H4 (cell line): ENCODE measurements around the gene NEDD4. TPM values are rescaled to one million over a fixed set of nuclear protein-coding genes. Genes with fewer than 3 reads are reported as not detected.
A peak's percentile ranks its signal among the peaks of the same experiment; 100 is the strongest.
"Not testable (repeated sequence)": the region's sequence is repeated elsewhere in the genome, so short reads cannot be mapped to it uniquely, and the experiment has no call there.

Experiments
- DNase-seq: peaks from one replicate; pipeline ENCODE4 v3.0.0-alpha.2; 2015; ENCODE audit warnings: low spot score
- total RNA-seq: library from RNA; depleted of rRNA; stranded (reverse); fragments of >200 nt; shearing (Covaris generic); gene quantifications from 2 replicates; pipeline ENCODE4 v1.2.3, GENCODE V29; 2014

The NEDD4 gene
- total RNA-seq, 1 experiment from 2014 or later = 35.6 TPM

GRCh38 chr15:55897560-55898336, 95.7 kb downstream of the NEDD4 start:
- peak; percentile 79 for DNase-seq

GRCh38 chr15:55894399-55894965, 98.9 kb downstream of the NEDD4 start:
- no peak for DNase-seq

- DNase-seq = no peak
These were observed 99.6 kb downstream of the NEDD4 start for GRCh38 chr15:55893852-55894251.

- no peak for DNase-seq
These were observed 102.2 kb downstream of the NEDD4 start for GRCh38 chr15:55891196-55891595.

GRCh38 chr15:55884223-55884622, 109.2 kb downstream of the NEDD4 start:
- no peak for DNase-seq

GRCh38 chr15:55879181-55879580, 114.2 kb downstream of the NEDD4 start:
- no peak for DNase-seq

GRCh38 chr15:55873024-55873720, 120.2 kb downstream of the NEDD4 start:
- no peak for DNase-seq

- no peak for DNase-seq
These were observed 120.9 kb downstream of the NEDD4 start for GRCh38 chr15:55872471-55872870.

GRCh38 chr15:55869660-55870059, 123.8 kb downstream of the NEDD4 start:
- no peak for DNase-seq

- no peak for DNase-seq
These were observed 124.7 kb downstream of the NEDD4 start for GRCh38 chr15:55868707-55869106.

- not testable (repeated sequence) for DNase-seq
These were observed 125.1 kb downstream of the NEDD4 start for GRCh38 chr15:55868291-55868690.

- no peak for DNase-seq
These were observed 129.5 kb downstream of the NEDD4 start for GRCh38 chr15:55863911-55864310.

GRCh38 chr15:55861115-55861514, 132.3 kb downstream of the NEDD4 start:
- DNase-seq = no peak

GRCh38 chr15:55860468-55860867, 132.9 kb downstream of the NEDD4 start:
- DNase-seq = no peak

- DNase-seq = no peak
These were observed 133.7 kb downstream of the NEDD4 start for GRCh38 chr15:55859681-55860080.

- DNase-seq = no peak
These were observed 134.8 kb downstream of the NEDD4 start for GRCh38 chr15:55858661-55859060.

GRCh38 chr15:55856506-55857164, 136.8 kb downstream of the NEDD4 start:
- no peak for DNase-seq

- no peak for DNase-seq
These were observed 140.3 kb downstream of the NEDD4 start for GRCh38 chr15:55853134-55853533.

- DNase-seq = peak; percentile 72
These were observed 147.2 kb downstream of the NEDD4 start for GRCh38 chr15:55846116-55846707.

GRCh38 chr15:55842897-55843296, 150.5 kb downstream of the NEDD4 start:
- DNase-seq = not testable (repeated sequence)

- DNase-seq = no peak
These were observed 157.5 kb downstream of the NEDD4 start for GRCh38 chr15:55835866-55836265.

- DNase-seq = no peak
These were observed 159.1 kb downstream of the NEDD4 start for GRCh38 chr15:55834331-55834730.
